Activated CD8-positive, alpha-beta memory T cell treated with anti-CD3 and anti-CD28 coated beads, Interleukin-2, amount 50 U/mL, for 24 hours (primary cell): Measurements from ENCODE around the gene NCAN.
A peak's percentile ranks its signal among the peaks of the same experiment; 100 is the strongest.
"Not testable (repeated sequence)": the region's sequence is repeated elsewhere in the genome, so short reads cannot be mapped to it uniquely, and the experiment has no call there.

Experiments
- DNase-seq: peaks from one replicate; pipeline ENCODE4 v3.0.0-alpha.2; 2020; ENCODE audit errors: extremely low read depth

The NCAN gene

DNA sequence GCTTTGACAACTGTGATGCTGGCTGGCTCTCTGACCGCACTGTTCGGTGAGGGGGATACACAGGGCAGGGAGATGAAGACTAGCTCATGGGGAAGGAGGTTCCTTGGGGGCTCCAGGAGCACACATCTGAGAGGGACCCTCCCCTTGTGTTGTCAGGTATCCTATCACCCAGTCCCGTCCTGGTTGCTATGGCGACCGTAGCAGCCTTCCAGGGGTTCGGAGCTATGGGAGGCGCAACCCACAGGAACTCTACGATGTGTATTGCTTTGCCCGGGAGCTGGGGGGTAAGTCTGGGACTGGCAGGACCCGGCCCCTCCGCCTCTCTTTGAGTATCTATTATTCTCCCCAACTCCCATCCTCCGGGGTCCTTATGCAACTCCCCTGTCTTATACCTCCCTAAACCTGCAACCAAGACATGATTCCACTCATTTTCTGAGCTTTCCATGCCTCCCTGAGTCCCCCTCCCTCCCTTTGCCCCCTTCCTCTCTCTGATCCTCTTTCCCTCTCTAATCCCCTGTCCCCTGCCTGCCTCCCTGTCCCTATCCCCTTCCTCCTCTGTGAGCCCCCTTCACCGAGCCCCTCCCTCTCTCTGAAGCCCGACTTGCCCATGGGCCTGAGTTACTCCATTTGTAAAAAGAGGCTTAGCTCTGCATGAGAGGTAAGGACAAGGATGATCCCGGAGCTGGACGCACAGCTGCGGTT, 12.5 kb downstream of the NCAN start:
- no peak for DNase-seq

DNA sequence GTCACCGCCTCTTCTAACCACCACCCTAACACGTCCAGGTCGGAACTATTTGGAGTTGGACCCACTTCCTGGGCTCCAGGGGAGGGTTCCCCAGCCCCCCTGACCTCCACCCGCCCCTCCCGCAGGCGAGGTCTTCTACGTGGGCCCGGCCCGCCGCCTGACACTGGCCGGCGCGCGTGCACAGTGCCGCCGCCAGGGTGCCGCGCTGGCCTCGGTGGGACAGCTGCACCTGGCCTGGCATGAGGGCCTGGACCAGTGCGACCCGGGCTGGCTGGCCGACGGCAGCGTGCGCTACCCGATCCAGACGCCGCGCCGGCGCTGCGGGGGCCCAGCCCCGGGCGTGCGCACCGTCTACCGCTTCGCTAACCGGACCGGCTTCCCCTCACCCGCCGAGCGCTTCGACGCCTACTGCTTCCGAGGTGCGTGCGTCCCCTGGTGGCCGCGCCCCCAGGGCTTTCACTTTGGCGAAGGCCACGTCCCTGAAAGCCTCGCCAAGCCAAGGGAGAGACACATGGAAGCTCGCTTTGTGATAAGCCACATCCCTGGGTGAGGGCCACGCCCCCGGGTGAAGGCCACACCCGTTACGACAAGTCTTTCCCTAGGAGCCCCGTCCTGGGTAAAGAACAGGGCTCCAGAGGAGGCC, 13.2 kb downstream of the NCAN start:
- DNase-seq: peak; percentile 31

DNA sequence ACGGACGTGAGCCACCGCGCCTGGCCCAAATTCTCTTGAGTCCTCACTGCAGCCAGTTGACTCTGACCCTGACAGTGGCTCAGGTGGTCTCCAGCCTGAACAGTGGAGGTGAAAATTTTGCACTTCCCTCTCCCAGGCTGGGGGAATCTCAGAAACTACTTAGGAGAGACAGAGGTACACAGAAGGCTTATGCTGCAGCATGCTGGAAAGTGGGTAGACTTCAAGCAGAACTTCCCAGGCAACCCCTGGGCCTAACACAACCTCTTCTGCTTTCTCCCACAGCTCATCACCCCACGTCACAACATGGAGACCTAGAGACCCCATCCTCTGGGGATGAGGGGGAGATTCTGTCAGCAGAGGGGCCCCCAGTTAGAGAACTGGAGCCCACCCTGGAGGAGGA, 14.4 kb downstream of the NCAN start:
- DNase-seq: no peak

GRCh38 chr19:19226663-19227062, 14.9 kb downstream of the NCAN start:
- no peak for DNase-seq

GRCh38 chr19:19227217-19227616, 15.5 kb downstream of the NCAN start:
- DNase-seq: no peak

DNA sequence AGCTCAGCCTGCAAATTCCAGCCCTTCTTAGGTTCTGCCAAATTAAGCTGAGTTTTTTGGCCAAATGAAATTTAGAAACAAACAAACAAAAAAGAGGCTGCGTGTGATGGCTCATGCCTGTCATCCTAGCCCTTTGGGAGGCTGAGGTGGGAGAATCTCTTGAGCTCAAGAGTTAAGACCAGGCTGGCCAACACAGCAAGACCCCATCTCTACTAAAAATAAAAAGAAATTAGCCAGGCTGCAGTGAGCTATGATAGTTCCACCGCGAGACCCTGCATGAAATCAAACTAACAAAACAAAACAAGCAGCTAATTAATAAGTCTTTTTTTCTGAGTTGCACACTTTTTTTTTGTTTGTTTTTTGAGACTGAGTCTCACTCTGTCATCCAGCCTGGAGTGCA, 17.9 kb downstream of the NCAN start:
- no peak for DNase-seq

GRCh38 chr19:19230999-19231398, 19.2 kb downstream of the NCAN start:
- DNase-seq: no peak

DNA sequence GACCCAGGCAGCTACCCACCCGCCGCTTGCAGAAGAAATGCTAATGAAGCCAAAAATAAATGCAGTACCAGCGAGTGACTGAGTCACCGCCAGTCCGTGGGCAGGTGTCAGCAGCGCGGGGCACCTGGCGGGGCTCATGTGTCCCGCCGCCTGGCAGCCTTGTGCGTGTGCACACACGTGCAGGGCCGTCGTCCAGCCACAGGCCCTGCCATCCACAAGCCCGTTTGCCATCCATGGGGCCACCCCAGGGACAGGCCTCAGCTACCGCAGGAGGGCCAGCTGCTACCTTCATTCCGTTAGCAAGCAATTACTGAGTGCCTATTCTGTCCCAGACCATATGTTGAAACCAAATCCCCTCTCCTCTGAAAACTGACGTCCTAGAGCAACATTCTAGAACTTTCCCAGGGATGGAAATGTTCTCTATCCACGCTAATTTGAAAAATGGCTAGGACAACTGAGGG, 20.5 kb downstream of the NCAN start:
- no peak for DNase-seq

DNA sequence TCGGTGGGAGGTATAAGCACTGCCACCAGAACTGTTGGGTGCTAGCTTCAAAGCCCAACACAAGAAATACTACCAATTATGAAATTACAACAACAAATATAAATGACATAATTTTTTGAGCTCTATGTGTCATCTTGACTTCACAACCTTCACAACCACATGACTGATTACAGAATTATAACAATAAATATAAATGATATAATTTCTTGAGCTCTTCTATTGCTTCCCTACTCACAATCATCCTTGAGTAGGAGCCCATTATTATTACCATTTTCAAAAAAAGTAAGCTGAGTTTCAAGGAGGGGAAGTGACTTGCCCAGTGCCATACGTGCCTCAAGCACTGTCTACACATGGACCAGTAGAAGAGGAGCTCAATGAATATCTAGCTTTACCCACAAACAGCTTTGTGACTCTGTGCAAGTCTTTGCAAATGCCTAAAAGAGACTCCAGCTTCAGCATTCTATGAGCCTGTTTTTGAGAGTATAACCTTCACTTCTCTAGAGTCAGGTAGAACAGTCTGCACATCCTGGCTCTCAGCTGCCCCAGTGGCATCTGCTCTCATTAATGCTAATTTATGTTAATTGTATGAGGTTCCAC, 22.6 kb downstream of the NCAN start:
- no peak for DNase-seq

GRCh38 chr19:19236173-19236572, 24.4 kb downstream of the NCAN start:
- no peak for DNase-seq

DNA sequence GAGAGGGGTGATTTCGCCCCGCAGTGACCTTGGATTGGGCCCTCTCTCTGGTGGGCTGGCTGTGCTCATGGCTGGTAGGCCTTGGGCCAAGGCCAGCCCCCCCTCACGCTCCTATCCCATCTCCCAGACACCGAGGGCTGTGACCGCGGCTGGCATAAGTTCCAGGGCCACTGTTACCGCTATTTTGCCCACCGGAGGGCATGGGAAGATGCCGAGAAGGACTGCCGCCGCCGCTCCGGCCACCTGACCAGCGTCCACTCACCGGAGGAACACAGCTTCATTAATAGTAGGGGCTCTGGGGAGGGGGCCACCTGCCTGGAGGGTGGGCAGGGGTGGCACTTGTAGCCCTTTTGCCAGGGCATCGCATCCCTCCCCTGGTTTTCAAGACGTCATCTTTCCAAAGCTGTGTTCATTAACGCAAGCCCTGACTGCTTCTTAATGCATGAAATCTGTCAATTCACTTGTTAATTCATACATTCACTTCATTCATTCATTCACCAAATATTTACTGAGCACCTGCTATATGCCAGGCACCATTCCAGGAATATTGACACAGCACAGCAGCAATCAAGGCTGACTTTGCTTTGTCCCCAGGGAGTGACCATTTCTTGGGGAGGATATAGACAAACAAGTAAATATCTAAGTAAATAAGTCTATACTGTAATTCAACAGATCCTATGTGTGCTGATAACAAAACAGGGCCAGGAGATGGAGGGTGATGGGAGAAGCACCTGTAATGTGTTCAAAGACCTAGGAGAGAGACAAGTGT, 26.6 kb downstream of the NCAN start:
- DNase-seq: no peak

DNA sequence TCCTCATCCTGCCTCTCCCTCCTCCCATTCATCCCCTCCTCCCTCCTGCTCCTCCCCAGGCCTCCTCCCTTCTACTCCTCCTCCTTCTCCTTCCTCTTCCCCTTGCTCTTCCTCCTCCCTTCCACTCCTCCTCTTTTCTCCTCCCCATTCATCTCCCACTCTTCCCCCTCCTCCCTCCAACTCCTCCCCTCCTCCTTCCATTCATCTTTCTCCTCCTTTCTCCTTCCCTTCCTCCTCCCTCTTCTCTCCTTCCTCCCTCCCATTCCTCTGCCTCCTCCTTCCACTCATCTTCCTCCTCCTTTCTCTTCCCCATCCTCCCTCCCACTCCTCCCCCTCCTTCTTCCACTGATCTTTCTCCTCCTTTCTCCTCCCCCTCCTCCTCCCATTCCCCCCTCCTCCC, 27.9 kb downstream of the NCAN start:
- DNase-seq: no peak

DNA sequence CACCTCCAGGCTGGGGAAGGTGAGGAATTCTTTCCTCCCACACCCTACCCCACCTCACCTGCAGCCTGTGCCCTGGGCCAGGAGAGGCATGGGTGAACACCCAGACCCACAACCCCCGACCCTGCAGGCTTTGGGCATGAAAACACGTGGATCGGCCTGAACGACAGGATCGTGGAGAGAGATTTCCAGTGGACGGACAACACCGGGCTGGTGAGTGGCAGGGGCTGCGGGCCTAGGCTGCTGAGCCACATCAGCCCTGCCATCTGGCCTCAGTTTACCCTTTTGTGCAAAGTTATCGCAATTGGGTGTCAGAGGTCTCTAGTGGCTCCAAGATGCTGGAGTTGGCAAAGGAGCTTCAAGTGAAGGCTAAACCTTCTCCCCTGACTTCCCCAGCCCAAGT, 28.7 kb downstream of the NCAN start:
- no peak for DNase-seq

GRCh38 chr19:19250196-19250801, 38.5 kb downstream of the NCAN start:
- DNase-seq: no peak

- DNase-seq: not testable (repeated sequence)
These were observed 41.7 kb downstream of the NCAN start for GRCh38 chr19:19253409-19253808.

GRCh38 chr19:19256072-19256969, 44.6 kb downstream of the NCAN start:
- DNase-seq: no peak

GRCh38 chr19:19257137-19257536, 45.4 kb downstream of the NCAN start:
- DNase-seq: no peak

GRCh38 chr19:19257836-19258588, 46.3 kb downstream of the NCAN start:
- DNase-seq: no peak

GRCh38 chr19:19258589-19259338, 47.0 kb downstream of the NCAN start:
- no peak for DNase-seq

DNA sequence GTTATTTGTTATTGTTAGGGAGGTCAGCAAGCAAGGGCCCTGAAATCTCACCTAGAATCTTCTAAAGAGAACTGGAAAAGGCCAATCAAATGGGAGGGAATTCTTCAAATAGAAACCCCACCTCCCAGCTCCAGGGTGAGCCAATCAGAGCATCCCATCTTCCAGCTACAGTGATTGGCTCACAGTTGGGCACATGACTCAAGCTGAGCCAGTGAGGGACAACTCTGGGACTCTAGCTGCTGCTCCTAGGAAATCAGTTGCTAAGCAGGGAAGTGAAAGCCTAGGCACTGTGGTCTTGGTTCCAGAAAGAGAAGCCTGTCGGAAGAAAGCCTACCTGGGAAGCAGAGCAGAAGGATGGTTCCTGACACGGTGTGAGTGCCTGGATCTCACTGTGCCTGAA, 48.0 kb downstream of the NCAN start:
- DNase-seq: no peak
